ENCODE results near the gene PTGFRN.

PTGFRN gene

DNA sequence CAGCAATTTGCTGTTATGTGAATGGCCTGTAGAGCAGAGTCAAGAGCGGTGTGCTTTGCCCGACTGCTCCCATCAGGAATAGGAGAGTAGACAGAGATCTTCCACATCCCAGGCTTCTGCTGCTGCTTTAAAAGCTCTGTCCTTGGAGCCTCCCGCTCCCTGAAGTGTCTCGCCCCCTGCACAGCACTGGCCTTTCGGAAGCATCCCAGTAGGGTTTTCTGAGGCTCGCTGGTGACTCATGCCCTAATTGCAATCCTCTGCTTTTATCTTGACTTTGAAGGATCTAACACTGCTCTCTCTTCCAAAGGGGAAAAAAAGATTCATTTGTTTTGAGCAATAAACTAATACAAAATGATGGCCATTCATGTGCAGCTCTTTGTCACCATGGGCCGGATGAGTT lies 78.5 kb downstream of the PTGFRN start:
- no peak for TF ChIP-seq ZFX (IDR thresholded peaks at IDR 0.05; ENCODE audit: borderline replicate concordance)
- TF ChIP-seq, protein P1, sequence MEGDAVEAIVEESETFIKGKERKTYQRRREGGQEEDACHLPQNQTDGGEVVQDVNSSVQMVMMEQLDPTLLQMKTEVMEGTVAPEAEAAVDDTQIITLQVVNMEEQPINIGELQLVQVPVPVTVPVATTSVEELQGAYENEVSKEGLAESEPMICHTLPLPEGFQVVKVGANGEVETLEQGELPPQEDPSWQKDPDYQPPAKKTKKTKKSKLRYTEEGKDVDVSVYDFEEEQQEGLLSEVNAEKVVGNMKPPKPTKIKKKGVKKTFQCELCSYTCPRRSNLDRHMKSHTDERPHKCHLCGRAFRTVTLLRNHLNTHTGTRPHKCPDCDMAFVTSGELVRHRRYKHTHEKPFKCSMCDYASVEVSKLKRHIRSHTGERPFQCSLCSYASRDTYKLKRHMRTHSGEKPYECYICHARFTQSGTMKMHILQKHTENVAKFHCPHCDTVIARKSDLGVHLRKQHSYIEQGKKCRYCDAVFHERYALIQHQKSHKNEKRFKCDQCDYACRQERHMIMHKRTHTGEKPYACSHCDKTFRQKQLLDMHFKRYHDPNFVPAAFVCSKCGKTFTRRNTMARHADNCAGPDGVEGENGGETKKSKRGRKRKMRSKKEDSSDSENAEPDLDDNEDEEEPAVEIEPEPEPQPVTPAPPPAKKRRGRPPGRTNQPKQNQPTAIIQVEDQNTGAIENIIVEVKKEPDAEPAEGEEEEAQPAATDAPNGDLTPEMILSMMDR (IDR thresholded peaks at IDR 0.05), result no peak
- H3K27ac ChIP-seq, result no peak overlapping the region

DNA sequence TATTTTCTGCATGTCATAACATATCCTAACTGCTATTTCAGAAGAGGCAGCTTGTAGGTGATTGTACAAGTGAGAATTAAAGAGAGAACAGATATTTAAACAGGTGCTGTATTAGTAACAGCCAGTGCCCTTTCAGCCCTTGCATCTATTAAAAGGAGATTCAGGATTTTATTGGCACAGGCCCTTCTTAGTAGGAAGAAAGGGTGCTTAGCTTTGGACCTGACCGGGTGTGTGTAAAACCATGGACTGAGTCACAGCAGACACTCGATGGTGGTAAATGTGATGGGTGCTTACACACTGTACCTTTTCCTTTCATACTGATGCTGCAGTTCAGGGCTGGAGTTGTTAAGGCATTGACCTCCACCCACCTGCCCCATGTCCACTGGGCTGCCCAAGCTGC lies 79.2 kb downstream of the PTGFRN start:
- TF ChIP-seq, protein P1 (IDR thresholded peaks at IDR 0.05), result no peak
- no peak for TF ChIP-seq ZFX (IDR thresholded peaks at IDR 0.05; ENCODE audit: borderline replicate concordance)
- no peak overlapping the region for H3K27ac ChIP-seq

DNA sequence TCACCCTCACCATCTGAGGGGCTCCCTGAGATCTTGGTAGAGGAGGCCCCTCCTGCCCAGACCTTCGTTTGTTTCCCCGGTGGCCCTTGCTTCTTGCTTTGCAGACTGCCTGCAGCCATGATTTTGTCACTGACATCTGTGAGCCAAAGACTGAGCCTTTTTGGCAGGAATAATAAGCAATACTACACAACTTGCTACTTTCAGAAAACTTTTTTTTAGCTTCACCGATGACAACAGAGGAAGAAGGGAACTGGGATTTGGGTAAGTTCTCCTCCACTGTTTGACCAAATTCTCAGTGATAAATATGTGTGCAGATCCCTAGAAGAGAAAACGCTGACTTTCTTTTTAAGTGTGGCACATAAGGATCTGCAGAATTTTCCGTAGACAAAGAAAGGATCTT lies 80.1 kb downstream of the PTGFRN start:
- H3K27ac ChIP-seq, result no peak overlapping the region
- no peak for TF ChIP-seq ZFX (IDR thresholded peaks at IDR 0.05; ENCODE audit: borderline replicate concordance)
- TF ChIP-seq, protein P1 (IDR thresholded peaks at IDR 0.05), result no peak

DNA sequence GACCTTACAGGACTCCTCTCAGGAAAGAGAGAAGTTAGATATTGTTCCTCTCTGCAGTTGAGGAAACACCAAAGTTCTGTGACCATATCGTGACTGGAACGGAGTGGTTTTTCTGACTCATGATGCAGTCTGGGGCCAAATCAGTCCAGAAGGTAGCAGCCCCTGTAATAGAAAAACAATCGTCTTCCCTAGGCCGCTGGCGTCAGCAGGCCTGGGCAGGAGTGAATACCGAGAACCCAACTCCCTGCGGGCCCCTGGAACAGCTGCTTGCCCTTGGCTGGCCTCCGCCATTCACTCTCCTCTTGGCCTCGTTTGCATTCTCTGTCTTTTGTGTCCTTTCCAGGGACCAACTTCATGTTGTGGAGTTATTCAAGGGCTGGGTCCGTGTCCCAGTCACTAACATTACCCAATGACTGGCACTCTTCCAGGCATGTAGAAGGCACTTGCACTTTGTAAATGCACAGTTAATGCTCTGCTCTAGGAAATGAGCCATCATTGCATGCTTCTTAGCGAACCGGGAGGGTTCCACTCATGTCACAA lies 81.0 kb downstream of the PTGFRN start:
- TF ChIP-seq, protein P1 (IDR thresholded peaks at IDR 0.05), result no peak
- no peak for TF ChIP-seq ZFX (IDR thresholded peaks at IDR 0.05; ENCODE audit: borderline replicate concordance)
- no peak overlapping the region for H3K27ac ChIP-seq

DNA sequence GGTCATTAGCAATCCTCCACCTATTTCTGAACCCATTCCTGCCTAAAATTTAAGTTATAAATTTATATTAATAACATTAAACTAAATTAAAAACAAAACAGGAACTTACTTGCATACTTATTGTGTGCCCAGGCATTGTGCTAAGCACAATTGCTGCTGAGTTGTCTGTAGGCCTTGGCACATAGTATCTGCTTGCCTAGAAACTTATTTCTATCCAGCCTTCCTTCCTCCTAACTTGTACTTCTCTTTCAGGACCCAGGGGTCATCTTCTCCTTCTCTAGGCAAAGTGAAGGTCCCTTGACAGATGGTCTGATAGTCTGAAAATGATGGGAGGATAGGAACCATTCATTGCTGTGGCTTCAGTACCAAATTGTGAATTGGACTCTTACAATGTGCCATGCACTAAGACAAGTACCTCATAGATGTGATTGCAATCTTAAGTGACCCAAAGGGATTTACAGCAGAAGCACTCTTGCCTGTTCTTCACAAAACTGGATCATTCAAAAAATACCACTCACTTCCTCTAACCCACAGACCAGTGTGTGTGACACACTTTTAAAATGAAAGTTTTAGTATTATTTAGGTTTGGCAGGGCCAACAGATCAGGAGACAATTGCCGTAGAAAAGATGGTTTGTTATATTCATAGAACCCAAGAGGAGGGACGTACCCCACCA lies 81.6 kb downstream of the PTGFRN start:
- TF ChIP-seq ZFX (IDR thresholded peaks at IDR 0.05; ENCODE audit: borderline replicate concordance), result no peak
- TF ChIP-seq, protein P1 (IDR thresholded peaks at IDR 0.05), result no peak
- H3K27ac ChIP-seq, result no peak overlapping the region

DNA sequence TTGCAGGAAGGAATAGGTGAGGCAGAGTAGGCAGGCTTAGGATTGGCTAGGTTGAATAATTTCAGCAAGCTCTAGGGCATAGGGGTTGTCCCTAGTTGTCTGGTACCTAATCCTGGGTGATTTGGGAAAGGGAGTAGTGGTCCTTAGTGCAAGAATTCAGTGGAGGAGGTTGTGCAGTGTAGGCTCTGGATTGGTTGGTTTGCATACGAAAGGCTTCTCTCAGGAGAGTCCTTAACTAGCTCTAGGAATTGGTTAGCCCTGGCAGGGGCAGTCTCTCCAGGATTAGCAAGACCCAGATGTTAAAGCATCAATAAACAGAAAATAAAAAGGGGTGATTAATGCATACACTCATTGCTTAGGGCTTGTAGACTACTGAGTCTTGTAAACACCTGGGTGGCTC lies 82.2 kb downstream of the PTGFRN start:
- no peak overlapping the region for H3K27ac ChIP-seq
- TF ChIP-seq, protein P1 (IDR thresholded peaks at IDR 0.05), result no peak
- TF ChIP-seq ZFX (IDR thresholded peaks at IDR 0.05; ENCODE audit: borderline replicate concordance), result no peak

DNA sequence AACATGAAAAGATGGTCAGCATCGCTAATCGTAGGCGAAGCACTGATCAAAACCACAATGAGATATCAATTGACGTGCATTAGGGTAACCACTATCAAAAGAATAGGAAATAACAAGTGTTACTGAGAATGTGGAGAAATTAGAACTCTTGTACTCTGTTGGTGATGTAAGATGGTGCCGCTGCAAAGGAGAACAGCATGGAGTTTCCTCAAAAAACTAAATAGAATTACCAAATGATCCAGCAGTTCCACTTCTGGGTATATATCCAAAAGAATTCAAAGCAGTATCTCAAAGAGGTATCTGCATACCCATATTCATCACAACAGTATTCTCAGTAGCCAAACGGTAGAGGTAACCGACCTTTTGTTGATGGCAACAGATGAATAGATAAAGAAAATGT lies 83.6 kb downstream of the PTGFRN start:
- H3K27ac ChIP-seq, result no peak overlapping the region
- TF ChIP-seq ZFX (IDR thresholded peaks at IDR 0.05; ENCODE audit: borderline replicate concordance), result no peak
- TF ChIP-seq, protein P1 (IDR thresholded peaks at IDR 0.05), result no peak

All from 22Rv1 (cell line).